Measurements from ENCODE around the gene MICAL2.

MICAL2 gene

DNA sequence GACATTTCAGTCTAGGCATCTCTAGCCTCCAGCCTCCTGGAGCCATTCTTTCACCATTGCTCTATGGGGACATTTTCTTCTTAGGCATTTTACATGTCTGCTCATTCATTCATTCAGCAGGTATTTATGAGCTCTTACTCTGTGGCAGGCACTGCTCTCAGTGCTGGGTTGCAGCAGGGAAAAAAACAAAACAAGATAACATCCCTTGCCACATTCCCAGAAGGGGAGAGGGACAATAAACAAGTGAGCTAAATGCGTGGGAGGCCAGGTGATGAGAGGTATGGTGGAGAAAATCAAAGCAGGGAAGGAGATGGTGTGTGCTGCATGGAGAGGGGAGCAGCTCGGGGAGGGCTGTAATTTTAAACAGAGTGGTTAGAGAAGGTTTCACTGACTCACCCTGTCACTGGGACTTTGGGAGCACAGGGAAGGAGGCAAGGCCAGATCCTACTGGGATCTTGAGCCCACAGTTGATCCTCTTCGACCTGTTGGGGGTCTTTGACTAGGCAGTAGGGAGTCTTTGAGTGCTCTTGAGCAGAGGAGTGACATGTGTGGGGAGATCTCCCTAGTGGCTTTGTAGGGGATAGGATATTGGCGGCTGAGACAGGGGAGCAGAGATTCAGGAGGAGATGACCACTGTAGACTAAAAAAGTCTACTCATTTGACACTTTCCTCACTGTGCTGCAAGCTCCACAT is 17.0 kb downstream of the MICAL2 start:
- DNase-seq, result no peak
- no peaks in the 10 kb centered on the region for H3K9me3 ChIP-seq (ENCODE audit: control extremely low read depth in 1 of 5, control insufficient read depth in 4 of 5, insufficient read depth in 2 of 5, low read depth in 1 of 5, low read length in 4 of 5)
- H3K36me3 ChIP-seq (ENCODE audit: control insufficient read depth in 4 of 4, insufficient read depth in 4 of 4, low read length in 3 of 4), result no peaks in the 10 kb centered on the region
- no peak overlapping the region for H3K27ac ChIP-seq (ENCODE audit: insufficient read depth in 1 of 2, low read depth in 1 of 2, low read length in 2 of 2, poor library complexity in 1 of 2, severe bottlenecking in 2 of 2)
- CTCF ChIA-PET, result interaction anchor here (1.0 to 1.2 kb wide), 3 partner anchors 24 to 108 kb away, joined by 3 to 4 read pairs (median 4); no protein-coding TSS in a partner anchor
- H3K4me1 ChIP-seq (ENCODE audit: control extremely low read depth in 1 of 4, control insufficient read depth in 4 of 4, insufficient read depth in 4 of 4, low read length in 3 of 4), result peaks cover 13 to 63% (median 22%) of the 10 kb centered on the region in 4 experiments
- H3K4me3 ChIP-seq (ENCODE audit: control insufficient read depth in 1 of 7, extremely low read depth in 1 of 7, insufficient read depth in 4 of 7, low read depth in 2 of 7, low read length in 6 of 7), result no peak overlapping the region
- WGBS (ENCODE audit: insufficient coverage), result 96% methylated on average over 4 of the region's 4 CpGs
- no peaks in the 10 kb centered on the region for H3K27me3 ChIP-seq (replicated peaks in 2 of 5; ENCODE audit: control insufficient read depth in 4 of 5, insufficient read depth in 5 of 5, low read length in 4 of 5)
- POLR2A ChIA-PET, result no interaction called here

DNA sequence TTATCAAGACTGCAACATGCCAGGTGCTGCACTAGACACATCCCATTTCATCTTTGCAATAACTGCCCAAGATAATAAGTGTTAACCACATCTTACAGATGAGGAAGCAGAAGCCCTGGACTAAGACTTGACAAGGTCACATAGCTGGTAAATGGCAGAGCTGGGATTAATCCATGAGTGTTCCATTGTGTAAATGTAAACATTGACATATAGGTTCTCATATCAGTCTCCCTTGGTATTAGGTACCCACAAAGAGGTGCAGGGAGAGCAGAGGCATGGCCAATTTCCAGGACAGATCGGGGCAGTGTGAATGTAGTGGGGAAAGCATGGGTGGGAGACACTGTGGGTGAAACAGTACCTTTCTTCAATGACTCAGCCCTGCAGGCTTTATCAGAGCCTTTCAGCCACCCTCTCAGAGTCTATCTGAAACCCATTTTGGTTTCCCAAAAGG is 17.9 kb downstream of the MICAL2 start:
- Histone ChIP-seq H3K4me1 (ENCODE audit: control extremely low read depth in 1 of 4, control insufficient read depth in 4 of 4, insufficient read depth in 4 of 4, low read length in 3 of 4) (peaks cover 13 to 63% (median 22%) of the 10 kb centered on the region in 4 experiments), H3K4me3 (ENCODE audit: control insufficient read depth in 1 of 7, extremely low read depth in 1 of 7, insufficient read depth in 4 of 7, low read depth in 2 of 7, low read length in 6 of 7) (no peak overlapping the region), H3K36me3 (ENCODE audit: control insufficient read depth in 4 of 4, insufficient read depth in 4 of 4, low read length in 3 of 4) (no peaks in the 10 kb centered on the region), H3K27ac (ENCODE audit: insufficient read depth in 1 of 2, low read depth in 1 of 2, low read length in 2 of 2, poor library complexity in 1 of 2, severe bottlenecking in 2 of 2) (no peak overlapping the region), H3K9me3 (ENCODE audit: control extremely low read depth in 1 of 5, control insufficient read depth in 4 of 5, insufficient read depth in 2 of 5, low read depth in 1 of 5, low read length in 4 of 5) (no peaks in the 10 kb centered on the region), H3K27me3 (replicated peaks in 2 of 5; ENCODE audit: control insufficient read depth in 4 of 5, insufficient read depth in 5 of 5, low read length in 4 of 5) (no peaks in the 10 kb centered on the region)
- ChIA-PET CTCF (interaction anchor here (0.7 kb wide), 1 partner anchor 153 kb away, joined by 3 read pairs; no protein-coding TSS in a partner anchor), POLR2A (no interaction called here)
- DNase-seq, result peak in 2 of 3 donors; percentile 31 to 49
- WGBS (ENCODE audit: insufficient coverage), result 100% methylated on average over 1 of the region's 1 CpG

DNA sequence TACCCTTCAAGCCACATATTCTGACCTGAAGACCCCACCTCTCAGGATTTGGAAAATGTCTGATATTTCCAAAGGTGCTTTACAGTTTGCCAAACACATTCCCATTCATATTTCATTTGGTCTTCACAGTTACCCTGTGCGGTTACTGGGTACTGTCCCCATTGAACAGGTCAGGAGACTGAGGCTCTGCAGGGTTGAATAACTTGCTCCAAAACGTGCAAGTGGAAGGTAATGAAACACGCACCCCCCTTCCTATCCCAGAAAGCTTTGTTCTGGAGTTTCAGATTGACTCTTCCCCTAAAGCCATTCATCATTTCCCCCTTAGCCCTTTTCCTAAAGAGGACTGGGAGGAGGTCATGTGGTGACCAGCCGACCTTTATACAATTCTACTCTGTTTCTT is 18.8 kb downstream of the MICAL2 start:
- Histone ChIP-seq H3K9me3 (ENCODE audit: control extremely low read depth in 1 of 5, control insufficient read depth in 4 of 5, insufficient read depth in 2 of 5, low read depth in 1 of 5, low read length in 4 of 5) (no peaks in the 10 kb centered on the region), H3K27me3 (replicated peaks in 2 of 5; ENCODE audit: control insufficient read depth in 4 of 5, insufficient read depth in 5 of 5, low read length in 4 of 5) (no peaks in the 10 kb centered on the region), H3K36me3 (ENCODE audit: control insufficient read depth in 4 of 4, insufficient read depth in 4 of 4, low read length in 3 of 4) (no peaks in the 10 kb centered on the region), H3K4me1 (ENCODE audit: control extremely low read depth in 1 of 4, control insufficient read depth in 4 of 4, insufficient read depth in 4 of 4, low read length in 3 of 4) (peaks cover 7 to 63% (median 23%) of the 10 kb centered on the region in 4 experiments), H3K4me3 (ENCODE audit: control insufficient read depth in 1 of 7, extremely low read depth in 1 of 7, insufficient read depth in 4 of 7, low read depth in 2 of 7, low read length in 6 of 7) (no peak overlapping the region), H3K27ac (ENCODE audit: insufficient read depth in 1 of 2, low read depth in 1 of 2, low read length in 2 of 2, poor library complexity in 1 of 2, severe bottlenecking in 2 of 2) (no peak overlapping the region)
- 100% methylated on average over 1 of the region's 4 CpGs for WGBS (ENCODE audit: insufficient coverage)
- DNase-seq, result no peak
- ChIA-PET CTCF (interaction anchor here (0.7 kb wide), 1 partner anchor 152 kb away, joined by 3 read pairs; no protein-coding TSS in a partner anchor), POLR2A (no interaction called here)

DNA sequence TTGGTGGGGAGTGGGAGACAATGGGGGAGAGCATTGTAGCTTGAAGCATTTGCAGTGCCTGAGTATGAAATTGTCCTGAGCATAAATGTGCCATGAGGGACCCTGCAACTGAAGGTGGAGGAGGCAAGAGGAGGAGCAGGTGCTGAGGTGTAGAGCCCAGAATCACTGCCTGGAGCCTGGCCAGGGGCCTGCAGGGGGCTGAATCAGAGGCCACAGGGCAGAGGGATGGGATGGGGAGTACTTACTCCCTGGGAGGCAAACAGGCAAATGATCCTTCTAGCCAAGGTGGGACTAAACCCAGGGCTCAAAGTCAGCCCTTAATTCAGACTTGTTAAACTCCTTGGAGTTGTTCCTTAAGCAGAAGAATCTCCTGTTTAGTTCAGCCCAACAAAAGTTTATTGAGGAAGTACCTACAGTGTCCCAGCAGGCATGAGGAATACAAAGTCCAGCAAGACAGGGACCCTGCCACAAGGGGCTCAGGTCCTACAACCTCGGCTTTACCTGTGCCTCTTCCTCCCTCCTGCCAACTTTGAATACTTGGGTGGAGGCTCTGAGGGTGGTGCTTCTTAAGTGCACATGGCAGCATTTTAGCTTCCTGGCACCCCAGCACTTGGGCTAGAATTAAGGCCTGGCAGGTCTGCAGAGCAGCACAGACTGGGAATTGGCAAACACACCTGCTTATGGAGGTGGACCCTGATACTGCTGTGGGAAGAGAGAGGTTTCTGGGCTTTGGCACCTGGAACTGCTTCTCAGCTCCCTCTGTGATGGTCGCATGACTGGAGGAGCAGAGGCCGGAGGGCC is 20.0 kb downstream of the MICAL2 start:
- Histone ChIP-seq H3K36me3 (ENCODE audit: control insufficient read depth in 4 of 4, insufficient read depth in 4 of 4, low read length in 3 of 4) (no peaks in the 10 kb centered on the region), H3K4me1 (ENCODE audit: control extremely low read depth in 1 of 4, control insufficient read depth in 4 of 4, insufficient read depth in 4 of 4, low read length in 3 of 4) (peaks cover 3 to 55% (median 16%) of the 10 kb centered on the region in 4 experiments), H3K4me3 (ENCODE audit: control insufficient read depth in 1 of 7, extremely low read depth in 1 of 7, insufficient read depth in 4 of 7, low read depth in 2 of 7, low read length in 6 of 7) (no peak overlapping the region), H3K27ac (ENCODE audit: insufficient read depth in 1 of 2, low read depth in 1 of 2, low read length in 2 of 2, poor library complexity in 1 of 2, severe bottlenecking in 2 of 2) (no peak overlapping the region), H3K9me3 (ENCODE audit: control extremely low read depth in 1 of 5, control insufficient read depth in 4 of 5, insufficient read depth in 2 of 5, low read depth in 1 of 5, low read length in 4 of 5) (no peaks in the 10 kb centered on the region), H3K27me3 (replicated peaks in 2 of 5; ENCODE audit: control insufficient read depth in 4 of 5, insufficient read depth in 5 of 5, low read length in 4 of 5) (no peaks in the 10 kb centered on the region)
- DNase-seq, result no peak
- ChIA-PET CTCF (interaction anchor here (1.0 kb wide), 1 partner anchor 9 kb away, joined by 4 read pairs; no protein-coding TSS in a partner anchor), POLR2A (no interaction called here)
- WGBS (ENCODE audit: insufficient coverage), result 100% methylated on average over 3 of the region's 3 CpGs

DNA sequence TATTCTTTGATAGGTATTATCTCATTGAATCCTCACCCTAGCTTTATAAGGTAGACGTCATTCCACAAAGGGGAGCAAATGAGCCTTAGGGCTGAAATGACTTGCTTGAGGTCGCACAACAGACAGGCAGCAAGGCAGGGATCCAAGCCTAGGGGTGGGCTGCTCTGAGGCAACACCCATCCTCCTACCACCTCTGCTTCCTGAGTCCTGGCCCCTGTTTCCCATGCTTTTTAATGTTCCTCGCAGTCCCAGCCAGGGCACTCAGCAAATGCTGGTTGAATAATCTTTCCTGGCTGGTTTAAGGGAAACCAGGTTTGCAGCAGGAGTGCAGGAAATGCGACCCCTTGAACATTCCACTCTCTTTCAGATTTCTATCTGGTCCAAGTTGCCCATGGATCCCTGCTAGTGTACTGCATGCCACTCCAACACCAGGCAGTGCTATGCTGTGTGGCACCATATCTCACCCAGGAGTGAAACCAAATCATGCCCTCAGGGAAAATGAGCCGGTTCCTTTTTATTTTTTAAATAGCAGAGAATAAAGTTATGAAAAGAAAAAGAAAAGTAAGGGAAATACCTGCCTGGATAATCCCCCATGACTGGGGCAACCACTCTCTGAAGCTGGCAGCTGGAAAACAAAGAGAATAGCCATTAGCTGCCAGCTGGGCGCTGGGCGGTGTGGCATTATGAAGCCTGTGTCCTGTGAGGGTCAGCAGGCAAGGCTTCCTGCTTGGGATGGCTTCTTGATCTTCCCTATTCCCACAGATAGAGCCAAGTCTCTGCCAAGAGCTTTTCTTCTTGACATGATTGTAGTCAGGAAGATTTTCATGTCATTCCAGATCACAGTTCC is 21.8 kb downstream of the MICAL2 start:
- Histone ChIP-seq H3K4me1 (ENCODE audit: control extremely low read depth in 1 of 4, control insufficient read depth in 4 of 4, insufficient read depth in 4 of 4, low read length in 3 of 4) (peaks cover 0 to 37% (median 11%) of the 10 kb centered on the region in 4 experiments), H3K27me3 (replicated peaks in 2 of 5; ENCODE audit: control insufficient read depth in 4 of 5, insufficient read depth in 5 of 5, low read length in 4 of 5) (no peaks in the 10 kb centered on the region), H3K27ac (ENCODE audit: insufficient read depth in 1 of 2, low read depth in 1 of 2, low read length in 2 of 2, poor library complexity in 1 of 2, severe bottlenecking in 2 of 2) (no peak overlapping the region), H3K36me3 (ENCODE audit: control insufficient read depth in 4 of 4, insufficient read depth in 4 of 4, low read length in 3 of 4) (no peaks in the 10 kb centered on the region), H3K4me3 (ENCODE audit: control insufficient read depth in 1 of 7, extremely low read depth in 1 of 7, insufficient read depth in 4 of 7, low read depth in 2 of 7, low read length in 6 of 7) (no peak overlapping the region), H3K9me3 (ENCODE audit: control extremely low read depth in 1 of 5, control insufficient read depth in 4 of 5, insufficient read depth in 2 of 5, low read depth in 1 of 5, low read length in 4 of 5) (no peaks in the 10 kb centered on the region)
- POLR2A ChIA-PET, result no interaction called here
- no peak for DNase-seq
- CTCF ChIA-PET, result interaction anchor here (1.2 kb wide), 1 partner anchor 29 kb away, joined by 3 read pairs; no protein-coding TSS in a partner anchor
- WGBS (ENCODE audit: insufficient coverage), result 97% methylated on average over 6 of the region's 7 CpGs

DNA sequence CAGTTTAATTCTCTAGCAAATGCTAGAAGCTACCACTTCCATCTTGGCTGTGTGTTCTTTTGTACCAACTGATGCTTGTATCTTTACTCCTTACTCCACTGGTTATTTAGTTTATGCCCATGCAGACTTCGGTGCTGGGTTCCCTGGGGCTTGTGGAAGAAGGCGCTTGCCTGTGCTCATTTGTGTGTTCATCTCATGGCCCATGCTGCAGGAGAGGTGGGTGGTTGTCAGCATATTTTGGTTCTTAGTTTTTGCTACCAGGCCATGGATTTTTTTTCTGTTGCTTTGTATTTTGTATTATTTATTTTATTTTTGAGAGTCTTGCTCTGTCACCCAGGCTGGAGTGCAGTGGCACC is 22.4 kb downstream of the MICAL2 start:
- 100% methylated on average over 1 of the region's 2 CpGs for WGBS (ENCODE audit: insufficient coverage)
- no peaks in the 10 kb centered on the region for H3K36me3 ChIP-seq (ENCODE audit: control insufficient read depth in 4 of 4, insufficient read depth in 4 of 4, low read length in 3 of 4)
- no peak for DNase-seq
- H3K27me3 ChIP-seq (replicated peaks in 2 of 5; ENCODE audit: control insufficient read depth in 4 of 5, insufficient read depth in 5 of 5, low read length in 4 of 5), result no peaks in the 10 kb centered on the region
- H3K27ac ChIP-seq (ENCODE audit: insufficient read depth in 1 of 2, low read depth in 1 of 2, low read length in 2 of 2, poor library complexity in 1 of 2, severe bottlenecking in 2 of 2), result no peak overlapping the region
- CTCF ChIA-PET, result interaction anchor here (0.8 to 2.8 kb wide), 3 partner anchors 14 to 104 kb away, joined by 3 to 17 read pairs (median 3); no protein-coding TSS in a partner anchor
- no peaks in the 10 kb centered on the region for H3K9me3 ChIP-seq (ENCODE audit: control extremely low read depth in 1 of 5, control insufficient read depth in 4 of 5, insufficient read depth in 2 of 5, low read depth in 1 of 5, low read length in 4 of 5)
- H3K4me1 ChIP-seq (ENCODE audit: control extremely low read depth in 1 of 4, control insufficient read depth in 4 of 4, insufficient read depth in 4 of 4, low read length in 3 of 4), result peaks cover 0 to 31% (median 11%) of the 10 kb centered on the region in 4 experiments
- no peak overlapping the region for H3K4me3 ChIP-seq (ENCODE audit: control insufficient read depth in 1 of 7, extremely low read depth in 1 of 7, insufficient read depth in 4 of 7, low read depth in 2 of 7, low read length in 6 of 7)
- POLR2A ChIA-PET, result interaction anchor here (1.0 kb wide), 1 partner anchor 45 kb away, joined by 3 read pairs; no protein-coding TSS in a partner anchor

All from common myeloid progenitor, CD34-positive (primary cell).